A549 (cell line): ENCODE data around the gene SLC38A10.

Experiments used
- CHD2 ChIP-seq: fragments of 150-350 bp; IDR thresholded peaks from 2 replicates; pipeline ENCODE4 v1.6.1; 2014; ENCODE audit warnings: low read length; ENCODE audit not compliant: partially characterized antibody
- CTCF ChIP-seq: fragments of >200 bp; sonication (Bioruptor Twin); formaldehyde crosslinking; IDR thresholded peaks from 3 replicates; pipeline ENCODE4 v1.5.1; 2016
- EP300 ChIP-seq, 2 experiments: fragments of >200 bp; sonication (Bioruptor Twin); formaldehyde crosslinking; IDR thresholded peaks; 2 replicates in 1 of 2; 3 replicates in 1 of 2; pipeline ENCODE4 v1.6.1; 2016 to 2017
- ESRRA ChIP-seq: fragments of 150-350 bp; IDR thresholded peaks from 2 replicates; pipeline ENCODE4 v1.6.1; 2014; ENCODE audit warnings: mild to moderate bottlenecking, low read length, borderline replicate concordance
- MAX ChIP-seq: IDR thresholded peaks from 2 replicates; pipeline ENCODE4 v1.6.1; 2012
- POLR2A ChIP-seq: IDR thresholded peaks from 2 replicates; pipeline ENCODE4 v1.6.1; 2012; ENCODE audit warnings: mild to moderate bottlenecking, low read length
- REST ChIP-seq: fragments of 200-600 bp; sonication (generic); IDR thresholded peaks from 2 replicates; pipeline ENCODE4 v1.6.1; 2016; ENCODE audit warnings: antibody characterized with exemption, mild to moderate bottlenecking, moderate library complexity
- RFX5 ChIP-seq: fragments of 450-650 bp; IDR thresholded peaks from 2 replicates; pipeline ENCODE4 v1.7.1; 2014; ENCODE audit warnings: antibody characterized with exemption, mild to moderate bottlenecking, moderate library complexity
- RNF2 ChIP-seq: fragments of 200-600 bp; sonication (generic); IDR thresholded peaks from 2 replicates; pipeline ENCODE4 v1.6.1; 2016; ENCODE audit warnings: low read depth, mild to moderate bottlenecking, antibody characterized with exemption, moderate library complexity, borderline replicate concordance
- ZFP36 ChIP-seq: fragments of 450-650 bp; IDR thresholded peaks from 2 replicates; pipeline ENCODE4 v1.6.1; 2014; ENCODE audit warnings: borderline replicate concordance; ENCODE audit not compliant: partially characterized antibody

GRCh38 chr17:81247339-81247990 lies 47.6 kb downstream of the SLC38A10 start:
- TF ChIP-seq ESRRA, result no peak
- no peak for TF ChIP-seq POLR2A
- no peak for TF ChIP-seq CHD2
- no peak for TF ChIP-seq CTCF
- no peak for TF ChIP-seq EP300 (IDR thresholded peaks at IDR 0.05)
- TF ChIP-seq RFX5, result no peak
- TF ChIP-seq ZFP36, result no peak
- TF ChIP-seq MAX, result no peak
- no peak for TF ChIP-seq RNF2
- no peak for TF ChIP-seq REST
